Measurements from ENCODE around the gene PPP2R3A.

The PPP2R3A gene

DNA sequence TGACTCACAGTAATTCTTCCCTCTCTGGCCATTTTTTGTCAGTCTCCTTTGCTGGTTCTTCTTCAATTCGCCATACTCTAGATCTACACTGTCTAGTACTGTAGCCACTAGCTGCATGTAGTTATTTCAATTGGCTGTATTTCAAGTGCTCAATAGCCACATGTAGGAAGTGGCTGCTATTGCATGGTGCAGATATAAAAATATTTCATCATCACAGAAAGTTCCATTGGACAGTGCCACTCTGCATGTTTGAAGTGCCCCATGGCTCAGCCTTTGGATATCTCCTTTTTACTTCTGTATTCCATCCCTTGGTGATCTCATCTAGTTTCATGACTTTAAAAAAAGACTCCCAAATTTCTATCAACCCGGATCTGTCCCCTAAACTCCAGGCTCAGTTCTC is 22.1 kb downstream of the PPP2R3A start:
- no peak overlapping the region for H3K4me3 ChIP-seq (ENCODE audit: low read depth, low read length)
- TF ChIP-seq, protein P1, sequence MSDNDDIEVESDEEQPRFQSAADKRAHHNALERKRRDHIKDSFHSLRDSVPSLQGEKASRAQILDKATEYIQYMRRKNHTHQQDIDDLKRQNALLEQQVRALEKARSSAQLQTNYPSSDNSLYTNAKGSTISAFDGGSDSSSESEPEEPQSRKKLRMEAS (IDR thresholded peaks at IDR 0.05; ENCODE audit: low read depth, low read length), result no peak
- no peak for TF ChIP-seq CTCF (IDR thresholded peaks at IDR 0.05; ENCODE audit: low read depth, low read length)
- no peak for TF ChIP-seq POLR2A (IDR thresholded peaks at IDR 0.05; ENCODE audit: extremely low read depth, insufficient read length)
- TF ChIP-seq MYC (IDR thresholded peaks at IDR 0.05; ENCODE audit: low read depth, low read length), result no peak
- DNase-seq (ENCODE audit: low read depth), result no peak

DNA sequence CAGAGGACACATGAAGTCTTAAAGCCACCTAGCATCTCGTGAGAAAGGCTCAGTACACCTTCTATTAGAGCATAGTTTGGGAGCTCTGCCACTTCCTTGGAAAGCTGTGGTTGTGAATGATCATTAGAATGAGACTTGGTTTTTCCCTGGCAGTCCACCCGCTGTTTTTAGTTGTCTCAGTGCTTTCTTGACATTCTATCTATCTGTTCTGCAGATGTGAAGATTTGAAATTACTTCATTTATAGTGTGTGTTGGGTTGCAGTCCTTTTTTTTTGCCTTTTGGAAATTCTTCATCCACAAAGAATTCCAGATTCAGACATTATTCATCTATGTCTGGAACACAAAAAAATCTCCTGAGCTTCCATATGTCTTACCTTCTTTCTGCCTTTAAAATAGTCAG is 23.7 kb downstream of the PPP2R3A start:
- no peak for DNase-seq (ENCODE audit: low read depth)
- TF ChIP-seq POLR2A (IDR thresholded peaks at IDR 0.05; ENCODE audit: extremely low read depth, insufficient read length) (no peak), CTCF (IDR thresholded peaks at IDR 0.05; ENCODE audit: low read depth, low read length) (no peak), MYC (IDR thresholded peaks at IDR 0.05; ENCODE audit: low read depth, low read length) (no peak)
- TF ChIP-seq, protein P1 (IDR thresholded peaks at IDR 0.05; ENCODE audit: low read depth, low read length), result no peak
- H3K4me3 ChIP-seq (ENCODE audit: low read depth, low read length), result no peak overlapping the region

DNA sequence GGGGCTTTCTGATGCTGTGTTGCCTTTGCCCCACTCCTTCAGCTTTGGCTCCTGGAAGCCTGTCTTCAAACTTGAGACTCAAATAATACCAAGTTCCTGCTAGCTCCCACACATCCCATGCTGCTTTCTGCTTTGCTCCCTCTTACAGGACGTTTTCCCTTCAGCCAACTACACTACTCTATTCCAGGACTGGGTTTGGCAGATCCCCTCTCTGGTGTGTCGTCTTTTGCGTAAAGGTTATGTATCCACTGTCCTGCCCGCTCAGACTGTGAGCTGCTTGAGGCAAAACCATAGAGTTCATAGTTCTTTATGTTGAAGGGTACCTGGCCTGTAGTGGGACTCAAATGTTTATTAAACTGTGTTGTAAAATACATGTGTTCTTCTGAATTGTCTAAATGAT is 25.4 kb downstream of the PPP2R3A start:
- DNase-seq (ENCODE audit: low read depth), result no peak
- H3K4me3 ChIP-seq (ENCODE audit: low read depth, low read length), result no peak overlapping the region
- TF ChIP-seq POLR2A (IDR thresholded peaks at IDR 0.05; ENCODE audit: extremely low read depth, insufficient read length), result no peak
- TF ChIP-seq, protein P1 (IDR thresholded peaks at IDR 0.05; ENCODE audit: low read depth, low read length), result no peak
- TF ChIP-seq MYC (IDR thresholded peaks at IDR 0.05; ENCODE audit: low read depth, low read length), result no peak
- no peak for TF ChIP-seq CTCF (IDR thresholded peaks at IDR 0.05; ENCODE audit: low read depth, low read length)

DNA sequence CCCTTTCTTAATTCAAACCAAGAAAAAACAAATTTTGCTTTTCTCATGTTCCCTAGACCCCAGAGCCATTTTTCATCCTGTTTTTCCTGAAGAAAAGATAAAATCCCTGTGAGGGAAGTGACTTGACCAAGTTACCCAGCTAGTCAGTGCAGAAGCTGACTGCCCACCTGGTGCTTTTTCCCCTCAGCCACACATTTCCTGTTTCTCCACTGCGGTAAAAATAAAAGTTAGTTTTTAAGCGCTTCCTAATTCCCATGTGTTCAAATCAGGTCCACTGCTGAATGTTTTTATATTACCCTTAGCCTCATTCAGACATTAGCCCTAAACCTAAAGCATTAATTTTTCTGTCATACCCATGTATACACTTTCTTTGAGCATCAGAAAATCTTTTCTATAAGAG is 26.1 kb downstream of the PPP2R3A start:
- no peak overlapping the region for H3K4me3 ChIP-seq (ENCODE audit: low read depth, low read length)
- TF ChIP-seq POLR2A (IDR thresholded peaks at IDR 0.05; ENCODE audit: extremely low read depth, insufficient read length), result no peak
- no peak for TF ChIP-seq CTCF (IDR thresholded peaks at IDR 0.05; ENCODE audit: low read depth, low read length)
- peak; percentile 4 for DNase-seq (ENCODE audit: low read depth)

GRCh38 chr3:135992072-135992471 is 26.5 kb downstream of the PPP2R3A start:
- no peak overlapping the region for H3K4me3 ChIP-seq (ENCODE audit: low read depth, low read length)
- no peak for DNase-seq (ENCODE audit: low read depth)
- TF ChIP-seq POLR2A (IDR thresholded peaks at IDR 0.05; ENCODE audit: extremely low read depth, insufficient read length) (no peak), MYC (IDR thresholded peaks at IDR 0.05; ENCODE audit: low read depth, low read length) (no peak), CTCF (IDR thresholded peaks at IDR 0.05; ENCODE audit: low read depth, low read length) (no peak)
- TF ChIP-seq, protein P1 (IDR thresholded peaks at IDR 0.05; ENCODE audit: low read depth, low read length), result no peak

DNA sequence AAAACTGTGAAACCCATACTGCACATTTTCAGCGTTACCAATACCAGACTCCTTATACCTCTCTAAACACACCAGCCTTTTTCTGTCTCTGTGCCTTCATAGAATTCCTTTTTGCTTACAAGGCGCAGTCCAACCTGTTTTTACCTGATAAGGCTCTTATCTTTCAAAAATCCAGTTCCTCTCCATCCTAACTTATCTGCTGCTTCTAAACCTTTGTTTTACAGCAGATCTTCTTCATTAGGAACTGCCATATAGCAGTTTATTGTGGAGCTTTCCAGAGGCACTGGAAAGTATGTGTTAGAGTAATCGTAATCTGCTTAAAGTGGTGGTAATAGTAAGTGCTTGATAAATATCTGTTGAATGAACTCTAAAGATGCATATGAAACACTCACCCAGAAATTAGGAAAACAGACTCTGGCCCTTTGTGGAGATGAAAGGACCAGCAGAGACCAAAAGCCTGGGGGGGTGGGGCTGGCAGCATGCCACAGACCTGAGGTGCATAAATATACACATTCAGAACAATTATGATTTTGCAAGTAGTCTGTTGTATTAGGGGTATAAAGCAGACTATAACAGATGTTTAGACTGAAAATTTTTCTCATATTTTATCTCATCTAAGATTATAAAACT is 29.3 kb downstream of the PPP2R3A start:
- H3K4me3 ChIP-seq (ENCODE audit: low read depth, low read length), result no peak overlapping the region
- no peak for DNase-seq (ENCODE audit: low read depth)

More for the DNA sequence above, 29.3 kb downstream of the PPP2R3A start:
- TF ChIP-seq POLR2A (IDR thresholded peaks at IDR 0.05; ENCODE audit: extremely low read depth, insufficient read length), result no peak
- TF ChIP-seq, protein P1 (IDR thresholded peaks at IDR 0.05; ENCODE audit: low read depth, low read length), result no peak
- TF ChIP-seq MYC (IDR thresholded peaks at IDR 0.05; ENCODE audit: low read depth, low read length), result no peak
- no peak for TF ChIP-seq CTCF (IDR thresholded peaks at IDR 0.05; ENCODE audit: low read depth, low read length)
